G401.6 (cell line): Measurements from ENCODE around the gene ACVR1B.
A peak's percentile ranks its signal among the peaks of the same experiment; 100 is the strongest.
"Not testable (repeated sequence)": the region's sequence is repeated elsewhere in the genome, so short reads cannot be mapped to it uniquely, and the experiment has no call there.

ENCODE experiments used
- FAIRE-seq: peaks from 2 replicates; lab custom pipeline; 2012; peaks lifted over from hg19 to GRCh38; lab: Jason Lieb, UNC

ACVR1B gene

DNA sequence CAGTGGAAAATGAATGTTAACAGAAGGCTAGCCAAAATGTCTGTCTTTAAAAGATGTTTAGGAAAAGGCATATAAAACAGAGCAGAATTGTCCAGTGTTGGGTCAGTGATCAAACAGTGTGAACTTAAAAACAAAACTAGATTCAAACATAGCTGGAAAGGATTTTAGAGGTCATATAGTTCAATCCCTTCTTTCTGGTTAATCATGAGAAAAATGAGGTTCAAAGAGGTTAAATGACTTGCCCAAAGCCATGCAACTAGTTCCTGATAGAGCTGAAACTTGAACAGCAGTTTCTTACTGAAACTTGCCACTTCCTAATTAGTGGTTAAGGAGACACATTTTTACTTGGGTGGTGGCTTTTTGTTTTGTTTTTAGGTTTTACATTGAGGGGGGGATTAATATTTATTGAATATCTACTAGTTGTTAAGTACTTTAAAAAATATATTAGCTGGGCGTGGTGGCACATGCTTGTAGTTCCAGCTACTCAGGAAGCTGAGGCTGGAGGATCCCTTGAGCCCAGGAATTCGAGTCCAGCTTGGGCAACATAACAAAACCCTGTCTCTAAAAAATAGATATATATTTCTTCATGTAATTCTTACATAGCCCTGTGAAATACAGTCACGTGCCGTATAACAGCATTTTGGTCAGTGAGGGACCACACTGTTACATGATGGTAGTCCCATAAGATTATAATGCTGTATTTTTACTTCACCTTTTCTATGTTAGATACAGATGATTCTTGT is 20.4 kb downstream of the ACVR1B start:
- no peak for FAIRE-seq

DNA sequence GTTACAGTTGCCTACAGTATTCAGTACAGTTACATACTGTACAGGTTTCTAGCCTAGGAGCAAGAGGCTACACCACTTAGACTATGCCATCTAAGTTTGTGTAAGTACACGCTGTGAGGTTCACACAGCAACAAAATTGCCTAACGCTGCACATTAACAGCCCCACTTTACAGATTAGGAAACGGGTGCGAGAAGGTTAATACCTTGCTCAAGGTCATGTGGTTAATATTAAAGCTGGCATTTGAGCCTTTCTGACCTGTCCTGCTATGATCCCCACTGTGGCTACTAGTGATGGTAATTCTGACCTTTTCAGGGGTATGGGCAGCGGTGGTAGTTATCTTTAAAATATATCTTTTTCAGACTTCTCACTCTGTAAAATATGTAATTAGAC is 20.9 kb downstream of the ACVR1B start:
- FAIRE-seq, result no peak

DNA sequence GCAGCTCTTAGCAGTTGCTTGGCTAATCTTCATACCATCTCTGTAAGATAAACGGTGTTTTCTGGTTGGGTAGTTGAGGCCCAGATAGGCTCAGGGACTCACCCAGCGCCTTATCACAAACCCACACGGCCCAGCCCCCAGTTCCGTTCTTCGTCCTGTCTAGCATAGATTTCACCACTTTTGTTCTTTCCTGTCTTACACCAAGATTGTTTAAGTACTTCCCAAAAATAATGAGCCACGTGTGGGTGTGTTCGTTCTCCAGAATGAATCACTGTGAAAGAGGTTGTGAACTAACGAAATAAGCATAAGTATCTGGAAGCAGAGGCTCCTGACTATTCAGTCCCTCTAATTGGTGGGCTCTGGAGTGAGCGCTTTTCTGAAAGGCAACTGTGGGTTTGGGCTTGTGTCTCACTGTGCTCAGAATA is 21.4 kb downstream of the ACVR1B start:
- FAIRE-seq, result no peak

DNA sequence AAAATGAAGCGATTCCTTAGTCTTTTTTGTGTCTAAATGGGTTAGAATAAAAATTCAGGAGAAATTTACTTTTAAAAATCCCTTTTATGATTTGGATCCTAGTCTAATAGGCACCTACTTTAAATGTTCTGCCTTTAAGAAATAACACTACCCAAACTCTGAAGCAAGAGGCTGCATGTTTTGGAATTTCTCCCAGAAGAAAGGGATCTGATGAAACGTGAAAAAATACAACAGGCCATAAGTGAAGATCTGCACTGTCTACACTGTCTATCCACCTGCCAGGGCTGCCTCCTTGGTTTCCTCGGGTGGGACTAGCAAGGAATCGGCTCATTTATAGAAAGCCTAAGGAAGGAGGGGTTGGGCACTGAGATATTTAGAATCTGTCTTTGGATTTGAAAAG is 22.1 kb downstream of the ACVR1B start:
- FAIRE-seq, result no peak

DNA sequence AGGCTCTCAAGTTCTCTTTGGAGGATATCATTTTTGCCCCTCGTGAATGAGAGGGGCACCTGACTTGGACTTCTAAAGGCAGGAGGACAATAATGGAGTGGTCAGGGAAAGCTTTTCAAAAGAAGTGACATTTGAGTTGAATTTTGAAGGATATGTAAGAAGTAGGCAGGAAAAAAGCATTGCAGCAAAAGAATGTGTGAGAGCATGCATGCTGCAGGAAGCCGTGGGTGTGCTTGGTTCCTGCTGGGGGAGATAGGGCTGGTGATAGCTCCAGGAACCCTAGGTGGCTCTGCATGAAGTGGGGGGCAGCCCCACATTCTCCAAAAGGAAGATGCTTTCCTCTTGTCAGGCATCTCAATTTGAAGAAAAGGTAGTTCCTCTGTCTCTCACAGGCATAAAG is 23.1 kb downstream of the ACVR1B start:
- no peak for FAIRE-seq

DNA sequence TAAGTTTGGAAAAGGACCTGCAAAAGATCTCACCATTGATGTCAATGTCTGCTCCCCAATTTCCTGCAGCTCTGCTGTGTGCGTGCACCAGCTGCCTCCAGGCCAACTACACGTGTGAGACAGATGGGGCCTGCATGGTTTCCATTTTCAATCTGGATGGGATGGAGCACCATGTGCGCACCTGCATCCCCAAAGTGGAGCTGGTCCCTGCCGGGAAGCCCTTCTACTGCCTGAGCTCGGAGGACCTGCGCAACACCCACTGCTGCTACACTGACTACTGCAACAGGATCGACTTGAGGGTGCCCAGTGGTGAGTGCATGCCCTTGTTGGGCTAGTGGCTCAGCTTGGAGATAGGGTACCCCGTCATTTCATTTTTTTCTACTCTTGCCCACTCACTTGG is 23.7 kb downstream of the ACVR1B start:
- no peak for FAIRE-seq

DNA sequence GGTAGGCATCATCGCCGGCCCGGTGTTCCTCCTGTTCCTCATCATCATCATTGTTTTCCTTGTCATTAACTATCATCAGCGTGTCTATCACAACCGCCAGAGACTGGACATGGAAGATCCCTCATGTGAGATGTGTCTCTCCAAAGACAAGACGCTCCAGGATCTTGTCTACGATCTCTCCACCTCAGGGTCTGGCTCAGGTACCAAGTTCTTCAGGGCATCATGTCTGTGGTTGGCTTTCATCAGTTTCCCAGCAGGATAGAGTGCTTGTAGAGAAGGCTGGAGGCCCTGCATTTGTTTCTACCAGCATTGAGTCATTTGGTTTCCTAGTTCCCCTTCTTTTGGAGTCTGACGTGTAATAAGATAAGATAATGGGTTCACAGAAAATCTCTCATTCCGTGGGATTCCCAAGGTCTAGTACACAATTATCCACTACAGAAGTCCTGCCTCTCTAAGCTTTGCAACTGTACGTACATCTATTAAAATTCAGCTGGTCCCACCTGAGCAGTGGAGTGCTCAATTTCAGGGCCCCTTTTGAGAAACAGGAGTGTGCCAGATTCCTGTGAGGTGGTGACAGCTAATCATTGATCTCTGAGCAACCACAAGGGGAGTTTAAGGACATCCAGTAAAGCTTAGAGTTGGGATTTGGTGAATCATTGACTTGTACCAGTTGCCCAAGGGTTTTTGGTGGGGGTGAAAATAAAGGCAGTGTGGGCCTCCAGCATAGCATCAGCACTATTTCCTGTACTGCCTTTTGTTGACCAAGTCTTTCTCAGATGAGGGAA is 25.1 kb downstream of the ACVR1B start:
- no peak for FAIRE-seq

DNA sequence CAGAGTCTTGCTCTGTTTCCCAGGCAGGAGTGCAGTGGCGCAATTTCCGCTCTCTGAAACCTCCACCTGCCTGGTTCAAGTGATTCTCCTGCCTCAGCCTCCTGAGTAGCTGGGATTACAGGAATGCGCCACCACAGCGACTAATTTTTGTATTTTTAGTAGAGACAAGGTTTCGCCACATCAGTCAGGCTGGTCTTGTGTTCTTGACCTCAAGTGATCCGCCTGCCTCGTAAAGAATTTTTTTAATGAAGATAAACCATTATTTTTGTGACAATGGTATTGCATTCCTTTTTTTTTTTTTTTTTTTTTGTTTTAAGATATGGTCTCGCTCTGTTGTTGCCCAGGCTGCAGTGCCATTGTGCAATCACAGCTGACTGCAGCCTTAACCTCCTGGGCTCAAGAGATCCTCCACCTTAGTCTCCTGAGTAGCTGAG is 25.8 kb downstream of the ACVR1B start:
- FAIRE-seq, result no peak

DNA sequence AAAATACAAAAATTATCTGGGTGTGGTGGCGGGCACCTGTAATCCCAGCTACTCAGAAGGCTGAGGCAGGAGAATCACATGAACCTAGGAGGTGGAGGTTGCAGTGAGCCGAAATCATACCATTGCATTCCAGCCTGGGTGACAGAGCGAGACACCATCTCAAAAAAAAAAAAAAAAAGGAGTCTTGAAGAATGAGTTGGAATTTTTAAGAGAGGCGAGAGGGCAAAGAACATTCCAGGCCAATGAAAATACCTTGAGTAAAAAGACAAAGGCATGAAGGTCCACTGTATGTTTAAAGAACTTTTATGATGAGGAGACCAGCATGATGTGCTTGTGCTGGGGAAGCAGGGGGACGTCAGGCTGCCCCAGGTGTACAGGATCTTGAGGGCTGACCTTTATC is 27.8 kb downstream of the ACVR1B start:
- not testable (repeated sequence) for FAIRE-seq

DNA sequence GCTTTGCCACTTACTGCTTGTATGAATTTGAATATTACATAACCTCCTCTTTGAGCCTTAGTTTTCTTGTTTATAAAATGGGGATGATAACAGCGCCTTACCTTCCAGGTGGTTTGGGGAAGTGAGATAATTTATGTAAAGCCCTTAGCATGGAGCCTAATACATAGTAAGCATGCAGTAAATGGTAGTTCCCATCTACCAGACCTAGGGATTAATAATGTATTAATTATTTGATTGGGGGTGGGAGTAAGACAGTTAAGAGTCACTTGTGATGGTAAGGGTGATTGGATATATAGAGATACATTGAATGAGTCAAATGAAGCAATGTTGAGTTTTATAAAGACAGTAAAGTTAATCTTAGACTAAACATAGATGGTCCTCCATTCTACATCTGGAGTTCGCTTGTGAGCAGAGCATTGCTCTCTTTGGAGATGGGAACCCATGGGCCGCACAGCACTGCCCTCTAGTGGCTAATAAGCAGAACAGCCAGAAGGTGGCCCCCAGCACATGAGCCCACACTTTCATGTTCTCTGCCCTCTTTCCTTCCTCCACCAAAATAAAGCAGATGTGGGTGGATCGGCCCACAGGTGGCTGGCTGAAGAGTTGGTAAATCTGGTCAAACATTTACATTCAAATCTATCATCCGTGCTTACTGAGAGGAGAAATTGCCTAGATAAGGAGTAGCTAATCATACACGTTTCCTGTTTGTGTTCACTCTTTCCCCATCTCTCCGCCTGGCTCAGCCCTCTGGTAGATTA is 28.7 kb downstream of the ACVR1B start:
- peak; percentile 78 for FAIRE-seq

DNA sequence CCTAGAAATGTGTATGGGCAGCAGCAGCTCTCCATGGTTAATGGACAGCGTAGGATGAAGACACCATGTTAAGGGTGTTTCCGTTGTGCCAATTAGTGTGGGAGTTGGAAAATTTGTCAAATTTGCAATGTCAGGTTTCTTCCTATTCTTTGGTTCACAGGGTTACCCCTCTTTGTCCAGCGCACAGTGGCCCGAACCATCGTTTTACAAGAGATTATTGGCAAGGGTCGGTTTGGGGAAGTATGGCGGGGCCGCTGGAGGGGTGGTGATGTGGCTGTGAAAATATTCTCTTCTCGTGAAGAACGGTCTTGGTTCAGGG is 29.3 kb downstream of the ACVR1B start:
- no peak for FAIRE-seq

DNA sequence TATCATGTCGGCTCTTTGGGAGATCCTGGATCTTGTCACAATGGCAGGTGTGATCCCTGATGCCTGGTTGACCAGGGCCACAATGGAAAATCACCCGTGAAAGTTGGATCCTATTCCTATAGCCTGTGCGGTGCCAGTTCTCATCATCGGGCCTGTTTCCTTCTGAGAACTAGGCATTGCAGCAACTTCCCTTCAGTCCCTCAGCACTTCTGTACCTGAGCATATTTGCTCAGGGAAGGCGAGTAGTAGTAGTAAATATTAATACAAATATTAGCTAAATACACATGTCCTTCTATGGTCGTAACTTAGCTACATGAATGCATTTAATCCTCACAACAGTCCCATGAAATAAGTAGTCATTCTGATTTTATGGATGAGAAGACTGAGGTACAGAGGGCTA is 33.2 kb downstream of the ACVR1B start:
- FAIRE-seq, result no peak

DNA sequence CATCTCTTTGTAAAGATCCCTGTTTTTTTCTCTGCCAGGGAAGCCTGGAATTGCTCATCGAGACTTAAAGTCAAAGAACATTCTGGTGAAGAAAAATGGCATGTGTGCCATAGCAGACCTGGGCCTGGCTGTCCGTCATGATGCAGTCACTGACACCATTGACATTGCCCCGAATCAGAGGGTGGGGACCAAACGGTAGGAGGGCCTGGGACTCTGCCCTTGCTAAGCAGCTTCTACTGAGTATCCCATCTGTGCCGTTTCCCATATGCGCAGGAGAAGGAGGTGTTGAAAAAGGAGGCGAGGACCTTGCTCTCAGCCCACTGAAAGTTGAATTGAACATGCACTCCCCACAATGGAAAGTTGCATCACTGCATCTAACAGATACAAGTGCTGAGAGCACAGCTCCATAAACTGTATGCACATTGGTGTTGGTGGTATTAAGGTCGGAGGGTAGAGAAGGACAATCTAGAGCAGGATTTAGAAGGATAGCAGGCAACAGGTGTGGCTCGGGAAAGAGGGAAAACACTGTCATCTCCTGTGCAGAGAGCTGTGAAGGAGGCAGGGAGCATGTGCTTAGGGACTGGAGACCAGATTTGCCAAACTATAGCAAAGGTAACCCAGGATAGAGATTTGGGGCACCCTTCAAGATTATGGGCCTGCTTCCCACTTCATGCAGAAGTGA is 33.8 kb downstream of the ACVR1B start:
- FAIRE-seq, result no peak

DNA sequence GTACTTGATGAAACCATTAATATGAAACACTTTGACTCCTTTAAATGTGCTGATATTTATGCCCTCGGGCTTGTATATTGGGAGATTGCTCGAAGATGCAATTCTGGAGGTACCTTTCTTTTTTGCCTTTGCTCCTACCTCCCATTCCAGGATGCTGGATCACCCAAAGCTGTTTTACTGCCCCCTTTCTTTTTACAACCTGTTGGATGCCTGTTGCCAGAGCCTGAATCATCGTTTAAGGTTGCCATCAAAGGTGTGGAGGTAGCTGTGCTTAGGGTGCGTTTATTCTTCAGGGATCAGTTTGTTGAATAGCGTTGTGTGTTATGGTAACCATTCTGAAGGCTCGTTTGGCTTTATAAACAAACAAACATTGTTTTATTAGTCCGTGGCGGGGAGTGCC is 35.3 kb downstream of the ACVR1B start:
- no peak for FAIRE-seq

DNA sequence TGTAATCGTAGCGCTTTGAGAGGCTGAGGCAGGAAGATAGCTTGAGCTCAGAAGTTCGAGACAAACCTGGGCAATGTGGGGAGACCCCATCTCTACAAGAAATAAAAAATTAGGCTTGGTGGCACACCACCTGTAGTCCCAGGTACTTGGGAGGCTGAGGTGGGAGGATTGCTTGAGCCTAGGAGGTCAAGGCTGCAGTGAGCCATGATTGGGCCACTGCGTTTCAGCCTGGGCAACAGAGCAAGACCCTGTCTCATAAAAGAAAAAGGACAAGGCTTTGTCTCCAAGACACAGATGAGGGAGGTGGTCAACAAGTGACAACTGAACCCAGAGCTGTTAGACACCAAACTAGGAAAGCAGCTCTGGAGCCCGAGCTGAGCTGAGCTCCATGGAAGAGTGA is 40.7 kb downstream of the ACVR1B start:
- no peak for FAIRE-seq

DNA sequence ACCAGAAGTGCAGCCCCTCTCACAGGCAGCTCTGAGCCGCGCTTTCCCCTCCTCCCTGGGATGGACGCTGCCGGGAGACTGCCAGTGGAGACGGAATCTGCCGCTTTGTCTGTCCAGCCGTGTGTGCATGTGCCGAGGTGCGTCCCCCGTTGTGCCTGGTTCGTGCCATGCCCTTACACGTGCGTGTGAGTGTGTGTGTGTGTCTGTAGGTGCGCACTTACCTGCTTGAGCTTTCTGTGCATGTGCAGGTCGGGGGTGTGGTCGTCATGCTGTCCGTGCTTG is 43.0 kb downstream of the ACVR1B start:
- FAIRE-seq, result no peak

DNA sequence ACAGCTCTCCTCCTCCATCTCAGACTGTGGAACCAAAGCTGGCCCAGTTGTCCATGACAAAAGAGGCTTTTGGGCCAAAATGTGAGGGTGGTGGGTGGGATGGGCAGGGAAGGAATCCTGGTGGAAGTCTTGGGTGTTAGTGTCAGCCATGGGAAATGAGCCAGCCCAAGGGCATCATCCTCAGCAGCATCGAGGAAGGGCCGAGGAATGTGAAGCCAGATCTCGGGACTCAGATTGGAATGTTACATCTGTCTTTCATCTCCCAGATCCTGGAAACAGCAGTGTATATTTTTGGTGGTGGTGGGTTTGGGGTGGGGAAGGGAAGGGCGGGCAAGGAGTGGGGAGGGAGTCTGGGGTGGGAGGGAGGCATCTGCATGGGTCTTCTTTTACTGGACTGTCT is 43.5 kb downstream of the ACVR1B start:
- no peak for FAIRE-seq

DNA sequence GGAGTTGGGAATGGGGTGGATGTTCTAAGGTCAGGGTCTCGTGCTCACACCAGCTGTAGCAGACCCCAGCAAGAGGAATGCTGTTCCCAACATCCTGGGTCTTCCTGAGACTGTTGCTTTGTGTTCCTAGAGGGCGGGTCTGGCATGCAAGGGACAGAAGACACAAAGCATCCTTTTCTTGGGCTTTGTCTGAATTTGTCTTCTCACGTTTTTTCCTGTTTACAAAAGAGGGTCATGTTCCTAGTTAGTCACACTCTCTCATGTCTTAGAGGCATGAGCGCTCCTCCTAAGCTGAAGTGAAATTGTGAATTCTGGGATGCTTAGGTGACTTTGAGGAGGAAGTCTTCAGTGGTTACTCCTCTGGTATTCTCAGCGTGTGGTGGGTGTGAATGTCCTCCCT is 45.6 kb downstream of the ACVR1B start:
- no peak for FAIRE-seq

DNA sequence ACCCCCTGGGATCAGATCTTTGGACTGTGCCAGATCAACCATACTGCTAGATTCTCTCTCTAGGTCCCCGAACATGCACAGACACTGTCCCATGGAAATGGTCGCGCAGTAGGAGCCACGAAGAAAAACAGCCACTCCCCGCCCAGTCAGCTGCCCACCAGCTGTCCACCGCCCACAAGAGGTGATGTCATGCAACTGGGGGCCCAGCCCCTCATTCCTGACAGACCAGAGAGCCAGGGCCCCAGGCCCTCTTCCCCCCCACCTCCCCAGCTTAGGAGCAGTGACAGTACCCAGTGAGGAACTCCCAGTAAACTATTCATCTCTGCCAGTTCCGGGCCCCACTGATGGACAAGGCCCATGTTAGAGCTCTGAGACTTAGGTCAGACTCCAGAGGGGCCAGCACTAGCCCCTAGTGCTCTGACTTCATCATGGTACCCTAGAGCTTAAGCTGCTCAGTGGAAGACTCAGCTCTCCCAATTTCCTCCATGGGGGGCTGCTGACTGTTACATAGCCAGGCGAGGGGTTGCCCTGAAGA is 51.6 kb downstream of the ACVR1B start:
- no peak for FAIRE-seq

DNA sequence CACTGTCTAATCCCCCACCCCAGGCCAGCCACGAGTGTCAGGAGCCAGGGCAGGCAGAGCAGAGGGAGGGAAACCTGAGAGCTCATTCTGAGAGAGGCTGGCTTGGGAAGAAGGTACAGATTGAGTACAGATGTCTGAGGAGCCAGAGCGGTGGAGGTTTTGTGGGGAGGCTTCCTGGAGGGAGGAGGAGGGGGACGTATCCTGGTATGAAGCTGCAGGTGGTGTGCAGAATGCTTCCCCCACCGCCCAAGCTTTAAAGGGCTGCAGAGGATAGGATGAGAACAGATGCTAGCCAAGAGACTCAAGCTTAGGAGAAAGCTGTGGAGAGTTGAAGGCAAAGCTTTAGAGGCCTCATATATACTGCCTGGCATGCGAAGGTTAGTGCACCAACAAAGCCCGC is 52.1 kb downstream of the ACVR1B start:
- no peak for FAIRE-seq

DNA sequence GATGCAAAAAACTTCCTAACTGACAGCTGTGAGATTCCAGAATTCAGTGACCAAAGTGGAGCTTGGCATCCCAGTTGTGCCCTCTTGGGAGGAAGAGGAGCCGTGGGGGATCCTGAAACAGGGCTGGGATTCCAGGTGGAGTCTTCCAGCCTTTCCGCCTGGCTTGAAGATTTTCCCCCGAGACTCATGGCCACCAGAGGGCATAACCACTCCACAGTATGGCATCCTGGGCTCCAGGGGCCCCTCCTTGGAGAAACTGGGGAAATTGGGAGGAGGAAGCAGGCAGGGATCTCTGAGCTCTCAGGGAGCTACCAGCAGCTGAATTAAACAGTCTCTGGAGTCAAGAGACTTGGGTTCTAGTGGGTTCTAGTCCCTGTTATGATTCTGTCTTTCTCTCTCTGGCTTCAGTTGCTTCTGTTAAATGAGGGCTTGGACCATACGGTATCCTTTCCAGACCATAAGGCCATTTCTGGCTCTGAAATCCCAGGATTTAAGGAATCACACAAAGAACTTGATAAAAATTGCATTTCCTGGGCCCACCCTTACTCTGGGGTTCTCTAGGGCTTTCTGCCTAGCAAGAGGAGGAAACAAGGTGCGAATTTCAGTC is 52.6 kb downstream of the ACVR1B start:
- FAIRE-seq, result peak; percentile 89

DNA sequence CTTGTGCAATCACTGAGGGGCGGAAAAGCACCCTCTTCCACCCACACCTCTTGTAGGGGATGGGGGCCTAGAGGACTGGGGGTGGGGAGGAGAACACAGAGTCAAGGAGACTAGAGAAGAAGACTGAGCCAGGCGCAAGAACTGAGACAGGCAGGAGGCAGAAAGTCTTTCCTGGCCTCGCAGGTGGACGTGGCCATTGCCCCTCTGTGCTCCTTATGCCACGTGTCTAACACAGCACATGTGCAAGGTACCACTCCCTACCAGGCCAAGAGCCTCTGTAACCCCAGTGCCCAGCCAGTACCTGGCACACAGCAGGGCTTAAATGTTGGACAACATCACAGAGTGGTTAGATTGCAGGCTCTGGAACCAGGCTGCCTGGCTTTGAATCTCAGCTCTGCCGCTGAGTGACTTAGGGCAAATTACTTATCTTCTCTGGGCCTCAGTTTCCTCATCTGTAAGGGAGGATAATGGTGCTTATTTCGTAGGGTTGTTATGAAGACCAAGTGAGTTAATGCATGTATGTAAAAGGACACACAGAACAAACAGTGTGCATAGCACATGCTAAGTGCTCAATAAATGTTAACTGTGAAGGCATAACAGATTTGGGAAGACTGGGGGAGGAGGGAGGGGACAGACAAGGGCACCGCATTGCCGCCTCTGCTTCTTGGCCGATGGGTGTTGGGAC is 53.9 kb downstream of the ACVR1B start:
- FAIRE-seq, result no peak
